GM08714 (cell line): ENCODE results near the gene IBTK.
"Not testable (repeated sequence)": the region's sequence is repeated elsewhere in the genome, so short reads cannot be mapped to it uniquely, and the experiment has no call there.

Source experiments
- H3K4me3 ChIP-seq: fragments of 200-500 bp; sonication (Bioruptor generic); 2 replicates; pipeline ENCODE4 v1.5.1; 2014; ENCODE audit warnings: mild to moderate bottlenecking, low read length, inconsistent platforms
- ZNF274 ChIP-seq: IDR thresholded peaks from 2 replicates; pipeline ENCODE4 v1.6.1; 2012; ENCODE audit warnings: mild to moderate bottlenecking, low read depth, low read length

Gene IBTK

GRCh38 chr6:82131441-82131840 is 116.1 kb downstream of the IBTK start:
- no peak overlapping the region for H3K4me3 ChIP-seq
- no peak for TF ChIP-seq ZNF274

- no peak for TF ChIP-seq ZNF274
- H3K4me3 ChIP-seq, result no peak overlapping the region
Measured at GRCh38 chr6:82129797-82130196, 117.7 kb downstream of the IBTK start.

- not testable (repeated sequence) for H3K4me3 ChIP-seq
Measured at GRCh38 chr6:82128973-82129372, 118.6 kb downstream of the IBTK start.

GRCh38 chr6:82123632-82124031 is 123.9 kb downstream of the IBTK start:
- TF ChIP-seq ZNF274, result no peak
- no peak overlapping the region for H3K4me3 ChIP-seq
